CD4-positive, alpha-beta T cell treated with Interferon alpha-2 for 1 hour (primary cell): ENCODE results near the gene FXYD7.
"Not testable (repeated sequence)": the region's sequence is repeated elsewhere in the genome, so short reads cannot be mapped to it uniquely, and the experiment has no call there.

Source experiments
- DNase-seq, 2 donors: peaks; one replicate each; pipeline ENCODE4 v3.0.0-alpha.2; 2020 to 2022

FXYD7 gene

DNA sequence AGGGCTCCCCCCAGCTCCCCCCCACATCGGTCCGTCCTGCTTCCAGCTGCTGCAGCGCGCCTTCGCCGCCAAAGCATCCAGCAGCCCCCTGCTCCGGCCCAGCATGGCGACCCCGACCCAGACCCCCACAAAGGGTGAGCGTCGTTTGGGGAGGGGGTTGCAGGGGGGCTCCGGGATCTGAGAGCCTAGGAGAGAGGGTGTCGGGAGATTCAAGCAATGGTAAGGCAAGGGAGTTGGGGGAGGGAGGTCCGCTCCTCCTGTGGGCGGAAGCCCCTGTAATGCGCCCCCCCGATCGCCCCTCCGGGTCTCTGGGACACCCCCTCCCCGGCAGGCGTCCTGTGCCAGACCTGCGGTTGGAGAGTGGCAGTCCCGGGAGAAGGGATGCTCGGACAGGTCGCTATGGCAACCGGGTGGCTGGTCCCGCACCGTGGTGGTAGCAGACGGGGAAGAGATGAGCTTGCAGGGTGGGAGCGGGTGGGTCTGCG, at the start of gene FXYD7:
FXYD7 (plus strand) TSS at position 25 of the 485 bp plus-strand sequence; CDS start at position 104, 79 bp downstream.
- no peak for DNase-seq

DNA sequence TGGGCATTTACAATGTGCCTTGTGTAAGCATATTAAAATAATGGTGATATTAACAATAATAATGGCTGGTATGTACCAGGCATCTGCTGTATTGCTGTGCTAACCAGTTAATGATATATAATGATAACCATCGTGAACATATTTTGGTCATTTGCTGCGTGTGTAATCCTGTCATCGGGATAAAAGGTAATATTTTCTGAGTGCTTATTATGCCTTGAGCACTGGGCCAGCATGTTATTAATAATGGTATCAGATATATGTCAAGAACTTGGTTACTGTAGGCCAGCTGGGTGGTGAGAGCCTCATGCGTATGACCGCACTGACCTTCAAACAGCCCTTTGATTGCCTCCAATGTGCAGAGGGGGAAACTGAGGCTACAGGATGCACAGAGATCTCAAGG, 49.6 kb upstream of the FXYD7 start:
- DNase-seq: no peak

- no peak for DNase-seq
These were observed 49.0 kb upstream of the FXYD7 start for GRCh38 chr19:35093941-35094647.

DNA sequence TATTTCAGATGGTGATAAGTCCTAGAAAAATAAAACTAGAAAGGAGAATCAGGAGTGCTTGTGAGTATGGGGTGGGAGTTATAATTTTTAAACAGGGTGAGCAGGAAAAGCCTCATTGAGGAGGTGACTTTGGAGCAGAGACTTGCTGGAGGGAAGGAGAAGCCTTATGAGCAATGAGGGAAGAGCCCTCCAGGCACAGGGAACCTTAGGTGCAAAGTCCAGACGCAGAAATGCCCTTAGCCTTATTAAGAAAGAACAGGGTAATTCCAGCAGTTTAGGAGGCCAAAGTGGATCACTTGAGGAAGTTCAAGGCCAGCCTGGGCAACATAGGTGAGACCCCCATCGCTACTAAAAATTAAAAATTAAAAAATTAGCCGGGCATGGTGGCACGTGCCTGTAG, 48.4 kb upstream of the FXYD7 start:
- no peak for DNase-seq

DNA sequence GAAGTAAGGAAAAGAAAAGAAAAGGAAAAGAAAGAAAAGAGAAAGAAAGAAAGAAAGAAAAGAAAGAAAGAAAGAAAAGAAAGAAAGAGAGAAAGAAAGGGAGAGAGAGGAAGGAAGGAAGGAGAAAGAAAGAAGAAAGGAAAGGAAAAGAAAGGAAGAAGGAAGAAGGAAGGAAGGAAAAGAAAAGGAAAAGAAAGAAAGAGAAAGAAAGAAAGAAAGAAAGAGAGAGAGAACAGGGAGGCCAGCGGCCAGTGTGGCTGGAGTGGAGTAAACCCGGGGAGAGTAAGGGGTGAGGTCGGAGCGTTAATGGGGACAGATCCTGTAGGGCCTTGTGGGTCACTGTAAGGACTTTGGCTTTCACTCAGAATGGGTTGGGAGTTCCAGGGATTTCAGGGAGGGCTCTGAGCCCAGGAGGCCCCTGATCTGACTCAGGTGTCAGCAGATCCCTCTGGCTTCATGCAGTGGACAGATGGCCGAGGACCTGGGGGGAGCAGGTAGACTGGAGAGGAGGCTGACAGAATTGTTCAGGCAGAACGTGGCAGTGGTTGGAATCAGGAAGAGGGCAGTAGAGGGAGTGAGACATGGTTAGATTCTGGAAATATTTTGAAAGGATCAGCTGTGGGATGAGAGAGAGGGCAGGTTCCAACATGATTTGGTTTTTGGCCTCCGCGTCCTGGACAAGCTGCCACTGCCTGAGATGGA, 47.2 kb upstream of the FXYD7 start:
- DNase-seq: no peak

DNA sequence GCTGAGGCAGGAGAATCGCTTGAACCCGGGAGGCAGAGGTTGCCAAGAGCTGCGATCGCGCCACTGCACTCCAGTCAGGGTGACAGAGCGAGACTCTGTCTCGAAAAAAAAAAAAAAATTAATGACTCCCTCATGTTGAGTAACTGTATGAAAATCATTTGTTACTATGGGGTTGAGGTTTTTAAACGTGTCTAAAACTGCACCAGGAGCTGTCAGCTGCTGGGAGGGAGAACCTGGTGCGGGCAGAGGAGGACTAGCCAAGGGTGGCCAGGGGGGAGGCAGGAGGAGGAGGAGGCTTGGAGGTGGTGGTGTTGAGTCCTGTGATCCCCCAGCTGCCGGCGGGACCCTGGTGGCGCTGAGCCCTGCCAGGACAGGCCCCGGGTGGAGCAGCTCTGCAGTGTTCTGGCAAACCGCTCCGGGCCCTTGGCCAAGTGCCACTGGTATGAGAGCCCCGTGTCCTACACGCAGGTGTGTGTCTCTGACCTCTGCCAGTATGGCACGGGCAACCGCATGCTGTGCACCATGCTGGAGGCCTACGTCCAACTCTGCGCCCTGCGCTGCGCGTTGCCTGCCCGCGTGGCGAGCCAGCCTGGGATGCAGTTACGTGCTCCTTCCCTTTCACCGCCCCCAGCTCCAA, 44.5 kb upstream of the FXYD7 start:
- DNase-seq: no peak

DNA sequence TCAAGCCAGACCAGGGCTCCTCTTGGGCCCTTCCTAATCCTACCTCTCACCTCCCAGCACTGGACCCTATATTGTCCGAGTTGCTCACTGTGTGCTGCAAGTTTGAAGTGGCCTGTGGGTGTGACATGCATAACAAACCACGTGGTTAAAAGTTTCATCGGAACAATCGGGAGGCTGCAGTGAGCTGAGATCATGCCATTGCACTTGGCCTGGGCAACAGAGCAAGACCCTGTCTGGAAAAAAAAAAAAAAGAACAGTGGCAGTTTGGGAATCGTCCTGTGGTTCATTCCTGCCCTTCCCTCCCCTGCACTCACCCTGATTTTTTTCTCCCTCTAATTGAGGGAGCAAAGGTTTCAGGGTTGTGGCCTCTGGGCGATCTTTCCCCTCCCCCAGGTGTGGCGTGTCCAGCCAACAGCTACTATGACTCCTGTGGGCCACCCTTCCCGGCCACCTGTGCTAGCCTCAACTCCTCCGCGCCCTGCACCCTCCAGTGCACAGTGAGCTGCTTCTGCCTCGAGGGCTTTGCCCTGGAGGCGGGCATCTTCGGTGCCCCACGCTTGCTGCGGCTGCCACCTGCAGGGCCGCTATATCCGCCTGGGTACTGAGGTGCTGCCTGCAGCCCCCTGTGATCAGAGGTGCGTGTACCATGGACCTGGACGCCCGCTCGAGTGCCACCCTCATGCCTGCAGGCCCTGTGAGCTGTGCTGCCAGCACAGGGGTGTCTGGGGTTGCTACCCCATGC, 43.7 kb upstream of the FXYD7 start:
- no peak for DNase-seq

DNA sequence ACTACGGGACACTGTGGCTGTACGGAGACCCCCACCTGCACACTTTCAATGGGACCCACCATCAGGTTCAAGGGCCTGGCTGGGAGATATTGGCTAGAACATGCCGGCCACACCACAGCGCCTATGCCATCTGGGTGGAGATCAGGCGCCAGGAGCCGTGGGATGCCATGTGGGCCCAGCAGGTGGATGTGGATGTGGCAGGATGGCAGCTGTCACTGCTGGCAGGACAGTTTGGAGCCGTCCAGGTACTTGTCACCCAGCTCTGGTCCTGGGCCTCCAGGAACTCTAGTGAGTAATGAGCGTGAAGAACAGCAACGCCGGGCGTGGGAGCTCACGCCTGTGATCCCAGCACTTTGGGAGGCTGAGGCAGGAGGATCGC, 43.2 kb upstream of the FXYD7 start:
- DNase-seq: no peak

DNA sequence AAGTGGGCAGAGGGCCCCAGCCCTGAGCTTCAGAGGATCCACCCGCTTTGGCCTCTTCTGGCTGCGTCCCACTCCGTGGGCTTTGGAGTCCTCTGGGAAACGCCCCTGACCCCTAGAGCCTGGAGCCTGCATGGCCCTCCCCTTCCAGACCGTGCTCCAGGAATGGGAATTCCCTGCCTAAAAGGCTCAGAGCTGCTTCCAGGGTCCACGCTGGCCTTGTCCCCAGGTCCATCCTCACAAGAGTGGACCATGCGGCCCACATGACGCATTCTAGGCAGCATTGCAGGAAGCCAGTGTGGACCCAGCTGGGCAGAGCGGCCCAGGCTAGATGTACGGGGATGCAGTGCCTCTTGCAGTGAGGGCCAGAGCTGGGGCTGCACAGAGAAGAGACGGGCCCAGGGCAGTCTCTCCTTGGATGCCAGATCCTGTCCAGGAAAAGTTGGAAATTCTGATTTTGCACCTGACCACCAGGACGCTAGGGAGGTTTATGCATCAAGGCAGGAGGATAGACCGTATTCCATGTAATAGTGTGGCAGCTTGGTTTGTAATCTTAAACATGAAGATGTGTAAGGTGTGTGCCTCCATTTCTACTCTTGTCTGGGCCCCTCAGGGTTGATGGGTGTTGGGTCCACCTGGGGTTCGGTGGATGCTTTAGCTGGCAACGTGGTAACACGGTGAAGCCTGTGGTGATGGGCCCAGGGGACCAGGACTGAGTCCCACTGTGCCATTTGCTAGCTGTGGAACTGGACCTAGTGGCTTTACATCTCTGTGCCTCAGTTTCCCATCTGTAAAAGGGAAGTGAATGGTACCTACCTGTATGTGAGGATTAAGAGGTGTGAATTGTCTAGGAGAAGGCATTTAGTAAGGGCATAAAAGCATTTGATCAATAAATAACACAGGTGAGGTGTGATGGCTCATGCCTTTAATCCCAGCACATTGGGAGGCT, 42.2 kb upstream of the FXYD7 start:
- DNase-seq: no peak

DNA sequence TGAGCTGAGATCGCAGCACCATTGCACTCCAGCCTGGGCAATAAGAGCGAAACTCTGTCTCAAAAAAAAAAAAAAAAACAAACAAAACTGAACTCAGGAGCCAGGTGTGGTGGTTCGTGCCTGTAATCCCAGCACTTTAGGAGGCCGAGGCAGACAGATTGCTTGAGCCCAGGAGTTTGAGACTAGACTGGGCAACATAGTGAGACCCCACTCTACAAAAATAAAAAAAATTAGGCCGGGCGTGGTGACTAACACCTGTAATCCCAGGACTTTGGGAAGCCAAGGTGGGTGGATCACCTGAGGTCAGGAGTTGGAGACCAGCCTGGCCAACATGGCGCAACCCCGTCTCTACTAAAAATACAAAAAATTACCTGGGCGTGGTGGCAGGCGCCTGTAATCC, 41.1 kb upstream of the FXYD7 start:
- not testable (repeated sequence) for DNase-seq

DNA sequence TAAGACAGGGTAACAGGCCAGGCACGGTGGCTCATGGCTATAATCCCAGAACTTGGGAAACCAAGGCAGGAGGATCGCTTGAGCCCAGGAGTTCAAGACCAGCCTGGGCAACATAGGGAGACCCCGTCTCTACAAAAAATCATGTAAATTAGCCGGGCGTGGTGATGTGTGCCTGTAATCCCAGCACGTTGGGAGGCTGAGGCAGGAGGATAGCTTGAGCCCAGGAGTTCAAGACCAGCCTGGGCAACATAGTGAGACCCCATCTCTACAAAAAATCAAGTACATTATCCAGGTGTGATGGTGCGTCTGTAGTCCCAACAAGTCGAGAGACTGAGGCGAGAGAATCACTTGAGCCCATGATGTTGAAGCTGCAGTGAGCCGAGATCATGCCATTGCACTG, 39.4 kb upstream of the FXYD7 start:
- DNase-seq: not testable (repeated sequence)

- no peak for DNase-seq
These were observed 38.7 kb upstream of the FXYD7 start for GRCh38 chr19:35104361-35104760.

DNA sequence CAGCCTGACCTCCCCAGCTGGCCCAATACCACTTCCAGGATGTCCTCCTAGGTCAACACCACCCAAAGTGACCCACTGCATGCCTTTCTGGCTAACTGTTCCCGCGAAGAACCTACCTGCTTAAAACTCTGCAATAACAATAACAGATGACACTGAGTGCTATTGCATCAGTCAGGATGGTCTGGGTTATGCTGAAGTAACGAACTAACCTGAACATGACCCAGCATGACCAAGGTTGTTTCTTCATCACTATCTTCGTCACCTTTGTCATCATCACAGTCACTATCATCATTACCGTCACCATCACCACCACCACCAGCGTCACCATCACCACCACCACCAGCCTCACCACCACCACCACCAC, 38.0 kb upstream of the FXYD7 start:
- no peak for DNase-seq

DNA sequence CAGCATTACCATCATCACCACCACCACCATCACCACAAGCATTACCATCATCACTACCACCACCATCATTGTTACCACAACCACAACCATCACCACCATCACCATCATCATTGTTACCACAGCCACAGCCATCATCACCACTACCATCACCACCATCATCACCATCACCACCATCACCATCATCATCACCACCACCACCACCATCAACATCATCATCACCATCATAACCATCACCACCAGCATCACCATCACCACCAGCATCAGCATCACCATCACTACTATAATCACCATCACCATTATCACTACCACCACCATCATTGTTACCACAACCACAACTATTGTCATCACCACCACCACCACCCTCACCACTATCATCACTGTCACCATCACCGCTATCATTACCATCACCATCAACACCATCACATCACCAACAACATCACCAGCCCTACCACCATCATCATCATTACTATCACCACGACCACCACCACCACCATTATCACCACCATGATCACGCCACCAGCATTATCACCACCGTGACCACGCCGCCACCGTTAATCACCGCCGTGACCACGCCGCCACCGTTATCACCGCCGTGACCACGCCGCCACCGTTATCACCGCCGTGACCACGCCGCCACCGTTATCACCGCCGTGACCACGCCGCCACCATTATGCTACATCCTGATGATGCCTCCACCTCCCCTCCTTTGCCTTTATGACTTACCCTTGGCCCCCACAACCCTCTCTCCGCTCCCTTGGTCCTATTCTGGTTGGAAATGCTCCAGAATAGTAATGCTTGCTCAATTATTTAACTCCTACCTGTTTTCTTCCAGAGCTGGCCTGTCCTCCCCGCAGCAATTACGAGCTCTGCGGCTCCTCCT, 37.4 kb upstream of the FXYD7 start:
- no peak for DNase-seq

DNA sequence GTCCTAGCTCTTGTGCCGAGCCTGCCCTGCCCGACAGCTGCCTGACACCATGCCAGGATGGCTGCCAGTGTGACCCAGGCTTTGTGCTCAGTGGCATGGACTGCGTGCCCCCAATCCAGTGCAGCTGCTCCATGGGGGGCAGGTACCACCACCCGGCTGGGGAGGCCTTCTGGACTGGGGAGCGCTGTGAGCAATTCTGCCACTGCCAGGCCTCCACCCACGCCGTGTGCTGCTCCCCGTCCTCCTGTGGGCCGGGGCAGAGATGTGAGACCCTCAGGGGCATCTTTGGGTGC, 36.8 kb upstream of the FXYD7 start:
- no peak for DNase-seq

- DNase-seq: no peak
These were observed 36.0 kb upstream of the FXYD7 start for GRCh38 chr19:35106898-35107541.

- DNase-seq: no peak
These were observed 35.5 kb upstream of the FXYD7 start for GRCh38 chr19:35107545-35107944.

DNA sequence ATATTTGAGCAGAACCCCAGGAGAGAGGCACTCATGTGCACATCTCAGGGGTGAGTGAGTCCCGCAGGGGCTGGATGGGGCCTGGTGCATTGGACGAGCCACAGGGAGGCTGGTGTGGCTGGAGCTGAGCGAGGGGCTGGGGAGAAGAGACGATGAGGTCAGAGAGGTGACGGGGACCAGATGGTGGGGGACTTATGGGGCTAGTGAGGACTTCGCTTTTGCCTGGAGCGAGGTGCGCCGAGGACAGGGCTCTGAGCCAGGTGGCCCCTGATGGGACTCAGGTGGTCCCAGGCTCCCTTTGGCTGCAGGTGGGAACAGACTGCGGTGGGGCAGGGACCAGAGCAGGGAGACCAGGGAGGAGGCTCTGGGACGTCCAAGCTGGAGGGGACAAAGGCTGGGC, 34.3 kb upstream of the FXYD7 start:
- no peak for DNase-seq

- no peak for DNase-seq
These were observed 33.5 kb upstream of the FXYD7 start for GRCh38 chr19:35109395-35110112.

DNA sequence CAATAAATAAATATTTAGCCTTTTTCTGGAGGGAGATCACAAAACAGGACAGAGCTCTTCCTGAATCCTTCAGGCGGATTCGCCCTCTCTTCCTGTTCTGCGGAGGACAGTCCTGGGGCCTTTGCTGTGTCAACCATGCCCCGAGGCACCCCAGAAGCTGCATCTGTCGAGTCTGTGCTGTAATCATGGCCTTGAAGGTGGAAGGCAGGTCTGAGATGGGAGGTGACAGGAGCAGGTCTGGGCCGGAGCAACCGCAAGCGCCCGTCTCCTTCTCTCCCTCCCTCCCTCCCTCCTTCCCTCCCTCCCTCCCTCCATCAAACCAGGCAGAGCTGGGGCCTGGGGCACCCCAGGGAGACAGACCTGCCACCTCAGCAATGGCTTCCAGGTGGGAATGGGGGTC, 32.1 kb upstream of the FXYD7 start:
- DNase-seq: no peak
